Left forelimb (tissue), 1 donor: ENCODE data around the gene CTTNBP2NL.
"Not testable (repeated sequence)": the region's sequence is repeated elsewhere in the genome, so short reads cannot be mapped to it uniquely, and the experiment has no call there.

Experiments
- DNase-seq: peaks from one replicate; pipeline ENCODE4 v3.0.0-alpha.2; 2018; ENCODE audit warnings: low spot score

Gene CTTNBP2NL

GRCh38 chr1:112386731-112387346 lies 9.2 kb upstream of the CTTNBP2NL start:
- no peak for DNase-seq

GRCh38 chr1:112387807-112388206 lies 8.2 kb upstream of the CTTNBP2NL start:
- DNase-seq, result no peak

- no peak for DNase-seq
These were observed 7.6 kb upstream of the CTTNBP2NL start for GRCh38 chr1:112388436-112388835.

- no peak for DNase-seq
These were observed 6.3 kb upstream of the CTTNBP2NL start for GRCh38 chr1:112389689-112390088.

GRCh38 chr1:112390335-112390734 lies 5.7 kb upstream of the CTTNBP2NL start:
- DNase-seq, result not testable (repeated sequence)

- DNase-seq, result peak; percentile 86
These were observed 5.0 kb upstream of the CTTNBP2NL start for GRCh38 chr1:112390775-112391602.

GRCh38 chr1:112391603-112391940 lies 4.4 kb upstream of the CTTNBP2NL start:
- no peak for DNase-seq

GRCh38 chr1:112393631-112393974 lies 2.4 kb upstream of the CTTNBP2NL start:
- DNase-seq, result no peak

GRCh38 chr1:112394743-112395062 lies 1.3 kb upstream of the CTTNBP2NL start:
- DNase-seq, result no peak

- DNase-seq, result no peak
These were observed 676 bp upstream of the CTTNBP2NL start for GRCh38 chr1:112395256-112395820.

- no peak for DNase-seq
These were observed 848 bp downstream of the CTTNBP2NL start for GRCh38 chr1:112396653-112397471.

- no peak for DNase-seq
These were observed 1.8 kb downstream of the CTTNBP2NL start for GRCh38 chr1:112397841-112398240.

- no peak for DNase-seq
These were observed 3.4 kb downstream of the CTTNBP2NL start for GRCh38 chr1:112399456-112399855.

- not testable (repeated sequence) for DNase-seq
These were observed 4.7 kb downstream of the CTTNBP2NL start for GRCh38 chr1:112400706-112401105.

GRCh38 chr1:112402682-112403643 lies 6.9 kb downstream of the CTTNBP2NL start:
- no peak for DNase-seq

- DNase-seq, result no peak
These were observed 10.8 kb downstream of the CTTNBP2NL start for GRCh38 chr1:112406771-112407170.

- no peak for DNase-seq
These were observed 13.4 kb downstream of the CTTNBP2NL start for GRCh38 chr1:112409414-112409813.

- no peak for DNase-seq
These were observed 14.7 kb downstream of the CTTNBP2NL start for GRCh38 chr1:112410673-112411072.

GRCh38 chr1:112417271-112417670 lies 21.3 kb downstream of the CTTNBP2NL start:
- no peak for DNase-seq

GRCh38 chr1:112418099-112418892 lies 22.3 kb downstream of the CTTNBP2NL start:
- no peak for DNase-seq

GRCh38 chr1:112423207-112423606 lies 27.2 kb downstream of the CTTNBP2NL start:
- no peak for DNase-seq
